GM23338 (cell line): ENCODE data around the gene MAD1L1. TPM values are rescaled to one million over a fixed set of nuclear protein-coding genes. Genes with fewer than 3 reads are reported as not detected.

Source experiments
- ETS1 ChIP-seq: IDR thresholded peaks from 2 replicates; pipeline ENCODE4 v1.6.1; 2016; ENCODE audit warnings: antibody characterized with exemption
- NANOG ChIP-seq: IDR thresholded peaks from 2 replicates; pipeline ENCODE4 v1.6.1; 2016; ENCODE audit warnings: antibody characterized with exemption, borderline replicate concordance
- REST ChIP-seq: IDR thresholded peaks from one replicate; pipeline ENCODE4 v1.6.1; 2018; ENCODE audit warnings: antibody characterized with exemption; ENCODE audit not compliant: unreplicated experiment
- ZNF462 ChIP-seq: fragments of 250-450 bp; sonication (Bioruptor Pico); IDR thresholded peaks from 2 replicates; pipeline ENCODE4 v1.5.0; 2020; ENCODE audit warnings: mild to moderate bottlenecking, moderate library complexity
- polyA plus RNA-seq: library from polyadenylated mRNA; unstranded; fragments of >200 nt; fragmentation: Nextera tagmentation; extraction: Ambion mirVana; gene quantifications from 2 replicates; pipeline ENCODE4 v1.2.1, GENCODE V29; 2016
- total RNA-seq: library from RNA; depleted of rRNA; stranded (reverse); fragments of >200 nt; shearing (Covaris generic); gene quantifications from 2 replicates; pipeline ENCODE4 v1.2.3, GENCODE V29; 2014

Gene MAD1L1
- total and polyA plus RNA-seq, 2 experiments from 2014 or later: 40.3 to 59.3 TPM

- TF ChIP-seq ZNF462 (CRISPR knock-in tag) (no peak), ETS1 (no peak), REST (no peak), NANOG (no peak)
Measured at GRCh38 chr7:2165610-2166594, 66.8 kb downstream of the MAD1L1 start (continued).
